Skeletal muscle cell (primary cell): ENCODE measurements around the gene UXS1.

ENCODE experiments used
- DNase-seq: peaks from one replicate; pipeline ENCODE4 v3.0.0-alpha.2; 2010; ENCODE audit warnings: low read depth
- H3K4me3 ChIP-seq: 2 replicates; pipeline ENCODE4 v1.5.1; 2011; ENCODE audit warnings: low read depth, mild to moderate bottlenecking, control low read depth, low read length, moderate library complexity

The UXS1 gene

GRCh38 chr2:106165029-106165428 lies 29.1 kb downstream of the UXS1 start:
- H3K4me3 ChIP-seq, result no peak overlapping the region
- no peak for DNase-seq

GRCh38 chr2:106163948-106164545 lies 30.1 kb downstream of the UXS1 start:
- H3K4me3 ChIP-seq, result no peak overlapping the region
- DNase-seq, result no peak

GRCh38 chr2:106161938-106162820 lies 31.9 kb downstream of the UXS1 start:
- no peak for DNase-seq
- no peak overlapping the region for H3K4me3 ChIP-seq

GRCh38 chr2:106161341-106161740 lies 32.8 kb downstream of the UXS1 start:
- no peak overlapping the region for H3K4me3 ChIP-seq
- DNase-seq, result no peak

- no peak for DNase-seq
- H3K4me3 ChIP-seq, result no peak overlapping the region
Observed at GRCh38 chr2:106160786-106161261, 33.3 kb downstream of the UXS1 start.

- DNase-seq, result no peak
- H3K4me3 ChIP-seq, result no peak overlapping the region
Observed at GRCh38 chr2:106159866-106160785, 34.0 kb downstream of the UXS1 start.

- no peak for DNase-seq
- H3K4me3 ChIP-seq, result no peak overlapping the region
Observed at GRCh38 chr2:106158871-106159270, 35.2 kb downstream of the UXS1 start.

GRCh38 chr2:106158131-106158530 lies 36.0 kb downstream of the UXS1 start:
- no peak for DNase-seq
- no peak overlapping the region for H3K4me3 ChIP-seq

GRCh38 chr2:106157416-106157815 lies 36.7 kb downstream of the UXS1 start:
- no peak overlapping the region for H3K4me3 ChIP-seq
- DNase-seq, result no peak

- H3K4me3 ChIP-seq, result no peak overlapping the region
- DNase-seq, result no peak
Observed at GRCh38 chr2:106156305-106157296, 37.5 kb downstream of the UXS1 start.

- no peak for DNase-seq
- H3K4me3 ChIP-seq, result no peak overlapping the region
Observed at GRCh38 chr2:106153781-106154180, 40.3 kb downstream of the UXS1 start.

- no peak overlapping the region for H3K4me3 ChIP-seq
- no peak for DNase-seq
Observed at GRCh38 chr2:106147665-106148064, 46.4 kb downstream of the UXS1 start.

GRCh38 chr2:106147159-106147558 lies 46.9 kb downstream of the UXS1 start:
- DNase-seq, result no peak

GRCh38 chr2:106144621-106145331 lies 49.3 kb downstream of the UXS1 start:
- no peak for DNase-seq

More at GRCh38 chr2:106147159-106147558, 46.9 kb downstream of the UXS1 start:
- no peak overlapping the region for H3K4me3 ChIP-seq

GRCh38 chr2:106143495-106144215 lies 50.4 kb downstream of the UXS1 start:
- no peak for DNase-seq
- H3K4me3 ChIP-seq, result no peak overlapping the region

More at GRCh38 chr2:106144621-106145331, 49.3 kb downstream of the UXS1 start:
- H3K4me3 ChIP-seq, result no peak overlapping the region

GRCh38 chr2:106142683-106143082 lies 51.4 kb downstream of the UXS1 start:
- no peak overlapping the region for H3K4me3 ChIP-seq
- DNase-seq, result no peak

- no peak overlapping the region for H3K4me3 ChIP-seq
- DNase-seq, result no peak
Observed at GRCh38 chr2:106140913-106141312, 53.2 kb downstream of the UXS1 start.
